NB4 (cell line): ENCODE data around the gene SMC3.

Source experiments
- CTCF ChIP-seq: IDR thresholded peaks from one replicate; pipeline ENCODE4 v1.5.1; 2012; ENCODE audit warnings: low read depth, low read length
- MAX ChIP-seq: IDR thresholded peaks from 2 replicates; pipeline ENCODE4 v1.6.1; 2011; ENCODE audit warnings: low read depth, low read length
- MYC ChIP-seq: IDR thresholded peaks from 2 replicates; pipeline ENCODE4 v1.6.1; 2011; ENCODE audit warnings: low read depth, low read length
- POLR2A ChIP-seq: IDR thresholded peaks from 2 replicates; pipeline ENCODE4 v1.6.1; 2011; ENCODE audit warnings: mild to moderate bottlenecking; ENCODE audit not compliant: insufficient read length; ENCODE audit errors: extremely low read depth

DNA sequence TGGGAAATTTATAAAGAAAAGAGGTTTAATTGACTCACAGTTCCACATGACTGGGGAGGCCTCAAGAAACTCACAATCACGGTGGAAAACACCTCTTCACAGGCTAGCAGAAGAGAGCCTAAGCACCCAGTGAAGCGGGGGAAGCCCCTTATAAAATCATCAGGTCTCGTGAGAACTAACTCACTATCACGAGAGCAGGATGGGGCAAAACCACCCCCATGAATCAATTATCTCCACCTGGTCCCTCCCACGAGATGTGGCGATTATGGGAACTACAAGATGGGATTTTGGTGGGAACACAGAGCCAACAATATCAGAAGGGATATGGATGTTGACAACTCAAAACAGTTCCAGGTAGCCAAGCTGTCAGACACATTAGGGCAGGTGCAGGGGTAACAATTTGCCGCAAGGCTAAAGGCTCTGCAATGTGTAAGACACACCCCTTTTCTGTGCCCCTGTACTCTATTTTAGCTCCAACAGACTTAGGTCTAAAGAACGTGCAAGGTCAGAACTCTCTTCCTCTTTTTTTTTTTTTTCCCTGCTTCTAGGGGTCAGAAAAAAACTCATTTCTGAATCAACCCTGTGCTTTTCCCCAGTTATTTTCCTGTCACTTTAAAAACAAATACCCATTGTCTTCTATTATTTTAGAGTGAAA, 46.0 kb downstream of the SMC3 start:
- TF ChIP-seq POLR2A (no peak), CTCF (no peak), MYC (no peak), MAX (no peak)
